Measurements from ENCODE around the gene ELK3.

Gene ELK3

DNA sequence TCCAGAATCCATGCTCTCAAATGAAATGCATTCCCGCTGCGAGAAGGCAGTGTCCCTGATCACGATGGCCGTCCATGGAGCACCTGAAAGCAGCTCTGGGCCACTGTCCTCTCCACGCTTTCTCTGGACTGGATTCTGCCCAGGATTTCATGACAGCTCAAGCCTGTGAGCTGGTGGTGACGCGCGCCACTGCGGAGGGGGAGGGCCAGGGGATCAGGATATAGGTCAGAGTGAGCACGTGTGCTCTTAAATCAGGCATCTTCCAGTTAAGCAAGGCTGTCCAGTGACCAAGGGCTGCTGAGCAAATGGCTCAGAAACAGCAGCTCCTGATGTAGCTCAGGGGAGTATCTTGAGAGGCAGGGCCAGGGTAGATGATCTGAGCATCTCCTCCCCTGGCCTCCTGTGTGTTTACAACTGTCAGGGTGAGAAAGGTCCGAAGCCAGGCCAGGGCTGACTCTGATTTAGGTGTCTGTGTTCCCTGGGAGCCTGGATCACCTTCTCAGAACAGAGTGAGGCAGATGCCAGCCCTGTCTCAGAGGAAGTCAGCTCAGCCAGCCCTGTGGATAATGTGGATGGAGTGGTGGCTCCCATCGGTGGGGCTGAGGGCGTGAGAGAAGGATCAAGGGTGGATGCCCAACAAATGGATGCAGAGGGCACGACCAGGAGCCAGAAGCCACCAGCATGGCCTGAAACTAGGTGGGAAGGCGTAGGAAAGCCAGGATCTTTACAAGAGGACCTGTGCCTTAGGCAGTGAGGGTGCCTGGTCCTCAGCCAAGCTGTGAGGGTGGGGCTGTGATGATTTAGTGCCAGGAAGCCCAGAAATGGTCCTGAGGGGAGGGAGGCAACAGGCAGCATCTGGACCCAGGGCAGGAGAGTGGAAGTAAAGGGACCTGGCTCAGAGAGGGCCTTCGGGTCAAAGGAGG, 55.3 kb downstream of the ELK3 start:
- Histone ChIP-seq H3K9ac (ENCODE audit: low read depth, low read length) (no peak overlapping the region), H3K4me3 (ENCODE audit: low read length) (no peak overlapping the region), H3K4me2 (ENCODE audit: low read length) (no peak overlapping the region), H3K9me3 (replicated peaks; ENCODE audit: low read length) (no peaks in the 10 kb centered on the region), H3K27me3 (ENCODE audit: control insufficient read depth, insufficient read depth, low read length) (no peaks in the 10 kb centered on the region), H3K36me3 (ENCODE audit: insufficient read depth, low read length) (peaks cover 89% of the 10 kb centered on the region), H3K4me1 (ENCODE audit: control insufficient read depth, insufficient read depth, low read length) (peaks cover 33% of the 10 kb centered on the region)

DNA sequence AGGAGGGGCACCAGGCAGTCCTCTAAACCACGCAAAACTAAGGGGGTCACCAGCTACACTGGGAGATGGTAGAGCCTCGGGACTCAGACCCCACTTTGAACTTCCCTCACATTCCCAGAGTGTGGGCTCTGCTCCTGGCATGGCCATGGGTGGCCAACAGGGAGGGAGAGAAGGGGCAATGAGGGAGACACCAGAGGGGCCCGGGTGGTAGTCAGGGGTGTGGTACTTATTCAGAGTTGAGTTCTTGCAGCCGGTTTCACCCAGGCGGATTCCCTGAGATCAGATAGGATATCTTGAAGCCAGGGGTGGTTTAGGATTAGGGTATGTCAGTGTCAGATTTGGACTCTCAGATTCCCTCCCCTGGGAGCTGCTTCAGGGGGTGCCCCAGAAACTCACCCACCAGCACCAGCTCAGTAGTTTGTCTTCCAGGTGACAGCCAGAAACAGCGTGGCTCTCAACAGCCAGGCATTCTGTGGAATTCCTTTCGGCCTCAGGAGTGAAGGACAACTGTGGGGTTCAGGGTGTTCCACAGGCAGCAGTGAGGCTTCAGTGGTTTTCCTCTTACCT, 56.0 kb downstream of the ELK3 start:
- H3K4me2 ChIP-seq (ENCODE audit: low read length), result no peak overlapping the region
- H3K4me1 ChIP-seq (ENCODE audit: control insufficient read depth, insufficient read depth, low read length), result peaks cover 41% of the 10 kb centered on the region
- no peaks in the 10 kb centered on the region for H3K27me3 ChIP-seq (ENCODE audit: control insufficient read depth, insufficient read depth, low read length)
- no peak overlapping the region for H3K4me3 ChIP-seq (ENCODE audit: low read length)
- no peaks in the 10 kb centered on the region for H3K9me3 ChIP-seq (replicated peaks; ENCODE audit: low read length)
- H3K9ac ChIP-seq (ENCODE audit: low read depth, low read length), result no peak overlapping the region
- H3K36me3 ChIP-seq (ENCODE audit: insufficient read depth, low read length), result peaks cover 85% of the 10 kb centered on the region

DNA sequence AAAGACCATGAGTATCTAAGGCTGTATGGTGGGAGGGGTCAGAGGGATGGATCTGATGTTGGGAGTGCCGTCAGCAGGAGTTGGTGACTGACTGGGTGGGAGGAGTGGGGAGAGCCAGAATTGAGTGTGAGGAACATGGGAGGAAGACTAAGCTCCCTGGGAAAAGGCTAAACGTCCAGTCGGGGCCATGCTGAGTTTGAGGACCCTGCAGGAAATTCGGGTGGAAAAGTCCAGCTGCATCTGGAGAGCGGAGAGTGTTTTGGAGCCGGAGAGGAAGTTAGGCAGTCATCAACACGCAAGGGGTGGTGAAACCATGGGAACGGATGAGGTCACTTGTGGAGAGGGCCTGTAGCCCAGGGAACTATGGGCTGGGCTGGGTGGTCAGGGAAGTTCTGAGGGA, 60.9 kb downstream of the ELK3 start:
- H3K4me2 ChIP-seq (ENCODE audit: low read length), result peak overlapping the region; percentile 63
- no peak overlapping the region for H3K4me3 ChIP-seq (ENCODE audit: low read length)
- H3K36me3 ChIP-seq (ENCODE audit: insufficient read depth, low read length), result peaks cover 69% of the 10 kb centered on the region
- no peaks in the 10 kb centered on the region for H3K27me3 ChIP-seq (ENCODE audit: control insufficient read depth, insufficient read depth, low read length)
- peaks cover 35% of the 10 kb centered on the region for H3K4me1 ChIP-seq (ENCODE audit: control insufficient read depth, insufficient read depth, low read length)
- peak overlapping the region; percentile 6 for H3K9ac ChIP-seq (ENCODE audit: low read depth, low read length)
- H3K9me3 ChIP-seq (replicated peaks; ENCODE audit: low read length), result no peaks in the 10 kb centered on the region

DNA sequence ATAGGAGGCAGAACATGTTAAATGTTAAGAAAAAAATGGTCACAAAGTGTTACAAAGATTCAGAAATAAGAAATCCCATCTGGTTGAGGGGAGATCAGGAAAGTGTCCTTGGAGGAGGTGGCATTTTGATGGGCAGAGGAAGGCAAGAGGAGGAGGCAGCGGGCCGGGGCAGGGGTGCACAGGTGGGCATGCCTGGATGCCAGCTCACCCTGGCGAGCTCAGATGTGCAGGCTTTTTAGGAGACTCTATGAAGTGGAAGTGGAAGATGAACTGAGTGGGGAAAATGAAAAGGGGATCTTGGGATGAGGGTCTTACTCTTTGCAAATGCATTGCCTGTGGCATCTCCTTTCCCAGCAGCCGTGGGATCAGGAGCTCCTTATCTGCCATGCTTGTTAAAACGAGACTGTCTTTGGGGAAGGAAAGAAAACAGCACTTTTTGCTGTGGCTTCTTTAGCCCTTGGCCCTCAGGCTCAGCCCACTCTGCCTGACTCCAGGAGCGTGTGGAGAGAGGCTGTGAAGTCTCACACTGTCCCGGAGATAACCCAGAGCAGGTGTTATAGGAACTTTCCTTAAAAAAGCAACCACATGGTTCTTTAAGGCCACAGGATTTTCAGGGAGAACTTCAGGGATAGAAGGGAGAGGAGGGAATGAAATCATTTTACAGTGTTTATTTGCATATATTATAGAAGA, 62.6 kb downstream of the ELK3 start:
- Histone ChIP-seq H3K9ac (ENCODE audit: low read depth, low read length) (no peak overlapping the region), H3K4me1 (ENCODE audit: control insufficient read depth, insufficient read depth, low read length) (peaks cover 35% of the 10 kb centered on the region), H3K27me3 (ENCODE audit: control insufficient read depth, insufficient read depth, low read length) (no peaks in the 10 kb centered on the region)

DNA sequence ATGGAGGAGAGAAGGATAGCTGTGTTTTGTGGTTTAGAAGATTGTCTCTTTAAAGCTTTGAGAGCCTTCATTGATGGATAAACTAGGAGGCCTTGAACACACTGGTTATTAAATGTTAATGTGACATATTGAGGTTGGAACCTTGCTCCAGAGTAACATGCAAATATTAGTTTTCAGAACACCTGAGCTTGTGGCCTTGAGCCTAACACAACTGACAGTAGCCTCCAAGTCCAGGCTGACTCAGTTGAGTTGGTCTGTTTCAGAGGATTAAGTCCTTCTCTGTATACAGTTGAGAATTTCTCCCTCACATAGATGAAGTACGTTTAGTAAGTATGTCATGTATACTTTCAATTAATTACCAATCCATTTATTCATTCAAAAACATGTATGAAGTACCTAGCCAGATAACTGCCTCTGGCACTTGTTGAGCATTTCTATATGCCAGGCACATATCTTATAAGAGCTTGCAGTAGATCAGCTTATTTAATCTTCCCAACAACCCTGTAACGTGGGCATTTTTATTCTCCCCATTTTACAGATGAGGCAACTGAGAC, 63.5 kb downstream of the ELK3 start:
- Histone ChIP-seq H3K27me3 (ENCODE audit: control insufficient read depth, insufficient read depth, low read length) (no peaks in the 10 kb centered on the region), H3K9me3 (replicated peaks; ENCODE audit: low read length) (no peaks in the 10 kb centered on the region), H3K4me2 (ENCODE audit: low read length) (no peak overlapping the region), H3K4me3 (ENCODE audit: low read length) (no peak overlapping the region), H3K4me1 (ENCODE audit: control insufficient read depth, insufficient read depth, low read length) (peaks cover 35% of the 10 kb centered on the region), H3K9ac (ENCODE audit: low read depth, low read length) (no peak overlapping the region), H3K36me3 (ENCODE audit: insufficient read depth, low read length) (peaks cover 66% of the 10 kb centered on the region)

More for the DNA sequence above, 62.6 kb downstream of the ELK3 start:
- H3K4me3 ChIP-seq (ENCODE audit: low read length), result no peak overlapping the region
- no peak overlapping the region for H3K4me2 ChIP-seq (ENCODE audit: low read length)
- peaks cover 66% of the 10 kb centered on the region for H3K36me3 ChIP-seq (ENCODE audit: insufficient read depth, low read length)
- H3K9me3 ChIP-seq (replicated peaks; ENCODE audit: low read length), result no peaks in the 10 kb centered on the region

DNA sequence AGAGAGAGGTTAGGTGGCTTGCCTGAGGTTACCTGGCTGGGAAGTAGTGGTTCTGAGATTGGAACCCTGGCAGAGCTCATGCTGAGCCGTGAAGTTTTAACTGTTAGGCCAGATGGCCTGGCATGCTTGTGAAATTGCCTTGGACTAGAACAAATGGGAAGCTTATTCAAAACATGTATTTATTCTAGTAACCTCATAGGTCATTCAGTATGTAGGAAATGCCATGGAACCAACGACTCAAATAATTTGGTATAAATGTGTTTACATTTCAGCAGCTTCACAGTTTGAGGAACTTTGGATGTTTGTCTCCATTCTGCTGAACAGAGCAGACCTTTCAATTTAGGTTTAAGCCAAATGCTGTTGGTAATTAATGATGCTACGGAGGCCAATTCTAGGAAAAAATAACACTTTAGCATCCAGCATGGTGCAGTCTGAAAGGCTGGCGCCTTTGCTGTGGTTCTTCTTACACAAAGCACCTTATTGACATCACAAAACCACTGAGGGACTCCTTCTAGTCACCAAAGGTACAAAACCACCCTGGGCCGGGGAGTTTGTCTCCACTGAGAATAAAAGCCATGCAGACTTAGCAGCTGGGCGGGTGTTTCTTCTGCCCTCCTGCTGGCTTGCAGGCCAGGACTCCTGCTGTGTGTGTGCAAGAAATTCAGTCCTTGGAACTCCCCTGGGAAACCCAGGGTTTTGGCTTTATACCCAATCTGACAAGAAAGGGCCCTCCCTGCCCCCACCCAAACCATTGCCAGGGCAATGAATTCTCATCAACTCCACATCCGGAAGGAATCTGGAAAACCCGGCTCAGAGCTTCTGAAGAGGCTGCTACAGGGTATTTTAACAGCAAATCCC, 64.2 kb downstream of the ELK3 start:
- Histone ChIP-seq H3K36me3 (ENCODE audit: insufficient read depth, low read length) (peaks cover 71% of the 10 kb centered on the region), H3K4me3 (ENCODE audit: low read length) (no peak overlapping the region), H3K9ac (ENCODE audit: low read depth, low read length) (no peak overlapping the region), H3K4me1 (ENCODE audit: control insufficient read depth, insufficient read depth, low read length) (peaks cover 35% of the 10 kb centered on the region), H3K27me3 (ENCODE audit: control insufficient read depth, insufficient read depth, low read length) (no peaks in the 10 kb centered on the region), H3K4me2 (ENCODE audit: low read length) (peak overlapping the region; percentile 35), H3K9me3 (replicated peaks; ENCODE audit: low read length) (no peaks in the 10 kb centered on the region)

DNA sequence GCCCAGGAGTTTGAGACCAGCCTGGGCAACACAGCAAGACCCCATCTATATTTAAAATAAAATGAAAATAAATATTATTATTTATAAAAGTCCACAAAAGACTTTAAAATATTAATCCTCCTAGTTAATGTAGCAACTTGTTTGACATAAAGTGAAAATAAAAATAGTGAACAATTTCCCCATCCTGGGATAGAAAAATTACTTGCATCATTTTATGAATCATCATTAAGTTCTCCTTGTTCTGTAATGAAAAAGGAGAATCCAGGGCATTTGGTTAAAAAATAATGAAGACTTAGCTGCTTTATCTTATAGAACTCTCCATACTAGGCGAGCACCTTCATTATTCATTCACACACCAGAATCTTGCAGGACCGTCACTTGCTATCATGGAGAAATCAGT, 66.1 kb downstream of the ELK3 start:
- peaks cover 23% of the 10 kb centered on the region for H3K4me1 ChIP-seq (ENCODE audit: control insufficient read depth, insufficient read depth, low read length)
- H3K36me3 ChIP-seq (ENCODE audit: insufficient read depth, low read length), result peaks cover 76% of the 10 kb centered on the region
- no peak overlapping the region for H3K9ac ChIP-seq (ENCODE audit: low read depth, low read length)
- no peaks in the 10 kb centered on the region for H3K9me3 ChIP-seq (replicated peaks; ENCODE audit: low read length)
- no peak overlapping the region for H3K4me3 ChIP-seq (ENCODE audit: low read length)
- H3K27me3 ChIP-seq (ENCODE audit: control insufficient read depth, insufficient read depth, low read length), result no peaks in the 10 kb centered on the region
- no peak overlapping the region for H3K4me2 ChIP-seq (ENCODE audit: low read length)

DNA sequence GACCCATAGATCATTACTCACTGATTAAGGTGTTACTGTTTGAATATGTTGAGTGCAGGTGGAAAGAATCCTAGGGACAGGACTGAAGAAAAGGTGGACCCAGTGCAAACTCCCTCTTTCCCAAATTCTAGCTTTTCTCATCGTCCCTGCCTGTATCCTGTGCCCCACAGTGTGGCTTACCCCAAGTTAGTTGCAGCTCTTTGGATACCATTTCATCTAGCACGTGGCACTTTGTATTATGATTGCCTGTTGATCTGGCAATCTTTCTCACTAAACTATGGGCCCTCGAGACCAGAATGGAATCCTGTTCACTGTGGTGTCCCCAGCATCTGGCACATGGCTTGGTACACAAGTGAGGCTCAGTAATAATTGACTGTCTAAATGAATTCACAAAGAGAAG, 66.5 kb downstream of the ELK3 start:
- no peak overlapping the region for H3K4me3 ChIP-seq (ENCODE audit: low read length)
- H3K9ac ChIP-seq (ENCODE audit: low read depth, low read length), result no peak overlapping the region
- H3K4me1 ChIP-seq (ENCODE audit: control insufficient read depth, insufficient read depth, low read length), result peaks cover 19% of the 10 kb centered on the region
- H3K36me3 ChIP-seq (ENCODE audit: insufficient read depth, low read length), result peaks cover 78% of the 10 kb centered on the region
- H3K4me2 ChIP-seq (ENCODE audit: low read length), result no peak overlapping the region
- no peaks in the 10 kb centered on the region for H3K27me3 ChIP-seq (ENCODE audit: control insufficient read depth, insufficient read depth, low read length)
- no peaks in the 10 kb centered on the region for H3K9me3 ChIP-seq (replicated peaks; ENCODE audit: low read length)

DNA sequence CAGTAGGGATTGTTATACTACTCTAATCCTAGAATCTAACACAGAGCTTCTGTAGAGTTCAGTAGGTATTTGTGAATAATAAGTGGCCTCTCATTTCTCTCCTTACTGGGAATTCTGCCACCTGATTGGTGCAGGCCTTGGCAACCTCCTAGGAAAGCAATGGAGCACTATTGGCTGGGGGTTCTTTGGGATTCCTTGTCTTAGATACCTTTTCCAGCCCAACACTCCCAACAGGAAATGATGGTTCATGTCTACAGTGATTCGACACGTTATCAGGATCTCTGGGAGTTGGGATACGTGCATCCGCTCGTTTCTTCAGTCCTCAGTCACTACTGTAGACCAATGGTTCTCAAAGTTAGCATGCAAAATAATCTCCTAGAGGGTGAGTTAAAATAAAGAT, 67.4 kb downstream of the ELK3 start:
- no peak overlapping the region for H3K4me2 ChIP-seq (ENCODE audit: low read length)
- peaks cover 81% of the 10 kb centered on the region for H3K36me3 ChIP-seq (ENCODE audit: insufficient read depth, low read length)
- no peak overlapping the region for H3K9ac ChIP-seq (ENCODE audit: low read depth, low read length)
- H3K27me3 ChIP-seq (ENCODE audit: control insufficient read depth, insufficient read depth, low read length), result no peaks in the 10 kb centered on the region
- H3K4me3 ChIP-seq (ENCODE audit: low read length), result no peak overlapping the region
- H3K4me1 ChIP-seq (ENCODE audit: control insufficient read depth, insufficient read depth, low read length), result peaks cover 19% of the 10 kb centered on the region
- H3K9me3 ChIP-seq (replicated peaks; ENCODE audit: low read length), result no peaks in the 10 kb centered on the region

DNA sequence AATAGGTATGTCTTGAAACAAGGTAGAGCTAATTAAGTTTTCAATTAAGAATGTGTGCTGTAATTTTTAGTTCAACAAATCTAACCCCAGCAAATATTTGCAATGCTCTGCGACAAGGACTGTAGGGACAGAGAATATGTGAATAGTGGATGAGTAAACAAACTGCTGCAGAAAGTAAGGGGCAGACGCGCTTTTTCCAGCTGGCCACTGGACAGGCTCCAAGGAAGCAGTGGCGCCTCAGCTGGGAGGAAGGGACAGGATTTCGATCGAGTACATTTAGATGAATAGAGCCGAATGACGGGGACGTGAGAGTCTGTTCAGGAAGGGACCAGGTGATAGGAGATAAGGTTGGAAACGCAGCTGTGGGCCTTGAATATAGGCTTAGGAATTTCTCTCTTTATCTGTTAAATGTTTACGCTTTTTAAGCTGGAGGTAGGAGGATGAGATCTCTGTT, 69.3 kb downstream of the ELK3 start:
- no peak overlapping the region for H3K4me3 ChIP-seq (ENCODE audit: low read length)
- no peaks in the 10 kb centered on the region for H3K9me3 ChIP-seq (replicated peaks; ENCODE audit: low read length)
- no peak overlapping the region for H3K4me2 ChIP-seq (ENCODE audit: low read length)
- no peaks in the 10 kb centered on the region for H3K27me3 ChIP-seq (ENCODE audit: control insufficient read depth, insufficient read depth, low read length)
- no peak overlapping the region for H3K9ac ChIP-seq (ENCODE audit: low read depth, low read length)
- H3K4me1 ChIP-seq (ENCODE audit: control insufficient read depth, insufficient read depth, low read length), result peaks cover 7% of the 10 kb centered on the region
- peaks cover 86% of the 10 kb centered on the region for H3K36me3 ChIP-seq (ENCODE audit: insufficient read depth, low read length)
